DOHH2 (cell line): ENCODE data around the gene B4GALT3.
A peak's percentile ranks its signal among the peaks of the same experiment; 100 is the strongest.

Source experiments
- H3F3A ChIP-seq: fragments of 200-600 bp; sonication (generic), shearing (Covaris generic); 2 replicates; pipeline ENCODE4 v1.6.0; 2016; ENCODE audit warnings: antibody characterized with exemption, mild to moderate bottlenecking; ENCODE audit not compliant: control insufficient read depth, insufficient read depth
- H3K27ac ChIP-seq: fragments of 200-600 bp; sonication (generic); 2 replicates; pipeline ENCODE4 v1.5.1; 2014; ENCODE audit warnings: low read depth, mild to moderate bottlenecking, low read length, moderate library complexity
- H3K27me3 ChIP-seq: fragments of 200-600 bp; sonication (generic); 2 replicates; pipeline ENCODE4 v1.6.1; 2014; ENCODE audit warnings: mild to moderate bottlenecking, low read length, mixed read lengths; ENCODE audit not compliant: control insufficient read depth
- H3K36me3 ChIP-seq: fragments of 200-600 bp; sonication (generic); 2 replicates; pipeline ENCODE4 v1.6.1; 2014; ENCODE audit warnings: mild to moderate bottlenecking, low read length, moderate library complexity, mixed read lengths; ENCODE audit not compliant: control insufficient read depth
- H3K4me1 ChIP-seq: fragments of 200-600 bp; sonication (generic); 2 replicates; pipeline ENCODE4 v1.6.1; 2014; ENCODE audit warnings: mild to moderate bottlenecking, low read length, mixed read lengths; ENCODE audit not compliant: control insufficient read depth
- H3K4me2 ChIP-seq: fragments of 200-600 bp; sonication (generic); 2 replicates; pipeline ENCODE4 v1.6.0; 2014; ENCODE audit warnings: mild to moderate bottlenecking, low read length, moderate library complexity
- H3K4me3 ChIP-seq: fragments of 200-600 bp; sonication (generic); 2 replicates; pipeline ENCODE4 v1.5.1; 2014; ENCODE audit warnings: mild to moderate bottlenecking, low read length, mixed read lengths
- H3K79me2 ChIP-seq: fragments of 200-600 bp; sonication (generic); 2 replicates; pipeline ENCODE4 v1.6.1; 2014; ENCODE audit warnings: mild to moderate bottlenecking, low read length, mixed read lengths; ENCODE audit not compliant: control insufficient read depth
- H3K9me2 ChIP-seq: fragments of 200-600 bp; sonication (generic); replicated peaks from 2 replicates; pipeline ENCODE4 v1.6.1; 2014; ENCODE audit warnings: mild to moderate bottlenecking, low read length, mixed read lengths; ENCODE audit not compliant: control insufficient read depth
- H3K9me3 ChIP-seq: fragments of 200-600 bp; sonication (generic); 2 replicates; pipeline ENCODE4 v1.6.1; 2014; ENCODE audit warnings: antibody characterized with exemption, low read length, mixed read lengths; ENCODE audit not compliant: control insufficient read depth, insufficient read depth
- H4K20me1 ChIP-seq: fragments of 200-600 bp; sonication (generic); 2 replicates; pipeline ENCODE4 v1.6.0; 2014; ENCODE audit warnings: low read depth, mild to moderate bottlenecking, antibody characterized with exemption, low read length, moderate library complexity; ENCODE audit not compliant: control insufficient read depth, insufficient read depth
- EZH2phosphoT487 ChIP-seq: fragments of 200-600 bp; sonication (generic); IDR thresholded peaks from 2 replicates; pipeline ENCODE4 v1.6.1; 2017; ENCODE audit warnings: borderline replicate concordance, mild to moderate bottlenecking, antibody characterized with exemption, low read length, moderate library complexity, mixed read lengths
- TF ChIP-seq, protein P1 (sequence below): fragments of 200-600 bp; sonication (generic); IDR thresholded peaks from one replicate; pipeline ENCODE4 v1.5.1; 2014; ENCODE audit warnings: antibody characterized with exemption, mild to moderate bottlenecking, low read depth, low read length; ENCODE audit not compliant: poor library complexity, severe bottlenecking

Gene B4GALT3

GRCh38 chr1:161218301-161219077, 41.2 kb upstream of the B4GALT3 start:
- TF ChIP-seq, protein P1, sequence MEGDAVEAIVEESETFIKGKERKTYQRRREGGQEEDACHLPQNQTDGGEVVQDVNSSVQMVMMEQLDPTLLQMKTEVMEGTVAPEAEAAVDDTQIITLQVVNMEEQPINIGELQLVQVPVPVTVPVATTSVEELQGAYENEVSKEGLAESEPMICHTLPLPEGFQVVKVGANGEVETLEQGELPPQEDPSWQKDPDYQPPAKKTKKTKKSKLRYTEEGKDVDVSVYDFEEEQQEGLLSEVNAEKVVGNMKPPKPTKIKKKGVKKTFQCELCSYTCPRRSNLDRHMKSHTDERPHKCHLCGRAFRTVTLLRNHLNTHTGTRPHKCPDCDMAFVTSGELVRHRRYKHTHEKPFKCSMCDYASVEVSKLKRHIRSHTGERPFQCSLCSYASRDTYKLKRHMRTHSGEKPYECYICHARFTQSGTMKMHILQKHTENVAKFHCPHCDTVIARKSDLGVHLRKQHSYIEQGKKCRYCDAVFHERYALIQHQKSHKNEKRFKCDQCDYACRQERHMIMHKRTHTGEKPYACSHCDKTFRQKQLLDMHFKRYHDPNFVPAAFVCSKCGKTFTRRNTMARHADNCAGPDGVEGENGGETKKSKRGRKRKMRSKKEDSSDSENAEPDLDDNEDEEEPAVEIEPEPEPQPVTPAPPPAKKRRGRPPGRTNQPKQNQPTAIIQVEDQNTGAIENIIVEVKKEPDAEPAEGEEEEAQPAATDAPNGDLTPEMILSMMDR = no peak
- Histone ChIP-seq H3K9me2 (no peaks in the 10 kb centered on the region), H3K36me3 (peaks cover 11% of the 10 kb centered on the region), H3F3A (peaks cover 3% of the 10 kb centered on the region), H3K4me2 (peak overlapping the region; percentile 42), H3K27ac (no peak overlapping the region), H3K4me3 (no peak overlapping the region), H3K79me2 (no peaks in the 10 kb centered on the region), H3K27me3 (no peaks in the 10 kb centered on the region), H3K9me3 (no peaks in the 10 kb centered on the region), H4K20me1 (no peaks in the 10 kb centered on the region), H3K4me1 (peaks cover 28% of the 10 kb centered on the region)

GRCh38 chr1:161217831-161218230, 40.5 kb upstream of the B4GALT3 start:
- Histone ChIP-seq H4K20me1 (no peaks in the 10 kb centered on the region), H3K27ac (no peak overlapping the region), H3F3A (peaks cover 3% of the 10 kb centered on the region), H3K9me3 (no peaks in the 10 kb centered on the region), H3K36me3 (peaks cover 17% of the 10 kb centered on the region), H3K27me3 (no peaks in the 10 kb centered on the region), H3K4me1 (peaks cover 28% of the 10 kb centered on the region), H3K4me3 (no peak overlapping the region), H3K4me2 (peak overlapping the region; percentile 42), H3K79me2 (no peaks in the 10 kb centered on the region), H3K9me2 (no peaks in the 10 kb centered on the region)
- TF ChIP-seq, protein P1 = no peak
- TF ChIP-seq EZH2phosphoT487 = no peak

- H3K27ac ChIP-seq = no peak overlapping the region
- no peak overlapping the region for H3K4me3 ChIP-seq
- H3K4me2 ChIP-seq = peak overlapping the region; percentile 42
These were observed 39.8 kb upstream of the B4GALT3 start for GRCh38 chr1:161216945-161217712.

More at GRCh38 chr1:161216945-161217712, 39.8 kb upstream of the B4GALT3 start:
- peaks cover 28% of the 10 kb centered on the region for H3K4me1 ChIP-seq
- peaks cover 22% of the 10 kb centered on the region for H3K36me3 ChIP-seq
- no peaks in the 10 kb centered on the region for H3K9me2 ChIP-seq
- peaks cover 3% of the 10 kb centered on the region for H3F3A ChIP-seq
- TF ChIP-seq, protein P1 = no peak
- H4K20me1 ChIP-seq = no peaks in the 10 kb centered on the region
- H3K9me3 ChIP-seq = no peaks in the 10 kb centered on the region
- no peaks in the 10 kb centered on the region for H3K27me3 ChIP-seq
- no peaks in the 10 kb centered on the region for H3K79me2 ChIP-seq
